ENCODE results near the gene LAMA5.

Gene LAMA5

GRCh38 chr20:62367136-62367632 lies at the start of gene LAMA5:
TSS of gene LAMA5 (minus strand) at chr20:62367312. CDS start at chr20:62367245, 67 bp downstream.
- Histone ChIP-seq H3K79me2 (ENCODE audit: insufficient read depth, low read depth) (no peaks in the 10 kb centered on the region; the same call in 1 of the 2 replicates), H3K4me1 (ENCODE audit: low read depth, poor library complexity, severe bottlenecking) (peaks cover 32% of the 10 kb centered on the region), H4K20me1 (ENCODE audit: insufficient read depth) (no peaks in the 10 kb centered on the region), H3K27me3 (ENCODE audit: insufficient read depth, low read depth) (peaks cover 16% of the 10 kb centered on the region), H3K9ac (peak within 1 kb of the TSS; percentile 58; the same call in 1 of the 2 replicates), H3K4me3 (IDR thresholded peaks at IDR 0.05; ENCODE audit: insufficient read depth, low read depth, low read length) (no peak within 1 kb of the TSS), H3K4me2 (peak within 1 kb of the TSS; percentile 90), H3K27ac (no peak within 1 kb of the TSS), H3K36me3 (ENCODE audit: insufficient read depth) (no peaks in the 10 kb centered on the region), H2AFZ (ENCODE audit: low read depth) (peak within 1 kb of the TSS; percentile 82)
- no peak for TF ChIP-seq CTCF (conservative IDR thresholded peaks at IDR 0.05; ENCODE audit: low read depth, low read length)

GRCh38 chr20:62415354-62416111 lies 48.4 kb upstream of the LAMA5 start:
- no peak overlapping the region for H3K27ac ChIP-seq
- H3K9ac ChIP-seq: no peak overlapping the region
- H3K4me2 ChIP-seq: no peak overlapping the region
- H3K36me3 ChIP-seq (ENCODE audit: insufficient read depth): no peaks in the 10 kb centered on the region
- H3K27me3 ChIP-seq (ENCODE audit: insufficient read depth, low read depth): peaks cover 85% of the 10 kb centered on the region
- TF ChIP-seq CTCF (conservative IDR thresholded peaks at IDR 0.05; ENCODE audit: low read depth, low read length): no peak
- no peaks in the 10 kb centered on the region for H3K4me1 ChIP-seq (ENCODE audit: low read depth, poor library complexity, severe bottlenecking)
- no peak overlapping the region for H3K4me3 ChIP-seq (IDR thresholded peaks at IDR 0.05; ENCODE audit: insufficient read depth, low read depth, low read length)
- H3K79me2 ChIP-seq (ENCODE audit: insufficient read depth, low read depth): no peaks in the 10 kb centered on the region
- H2AFZ ChIP-seq (ENCODE audit: low read depth): no peak overlapping the region
- H4K20me1 ChIP-seq (ENCODE audit: insufficient read depth): no peaks in the 10 kb centered on the region

- no peak overlapping the region for H3K4me2 ChIP-seq
- no peak overlapping the region for H3K27ac ChIP-seq
- no peaks in the 10 kb centered on the region for H3K79me2 ChIP-seq (ENCODE audit: insufficient read depth, low read depth)
- peaks cover 70% of the 10 kb centered on the region for H3K27me3 ChIP-seq (ENCODE audit: insufficient read depth, low read depth)
- H2AFZ ChIP-seq (ENCODE audit: low read depth): no peak overlapping the region
- H3K4me3 ChIP-seq (IDR thresholded peaks at IDR 0.05; ENCODE audit: insufficient read depth, low read depth, low read length): no peak overlapping the region
- H3K36me3 ChIP-seq (ENCODE audit: insufficient read depth): no peaks in the 10 kb centered on the region
- peaks cover 8% of the 10 kb centered on the region for H3K4me1 ChIP-seq (ENCODE audit: low read depth, poor library complexity, severe bottlenecking)
- H3K9ac ChIP-seq: no peak overlapping the region
- H4K20me1 ChIP-seq (ENCODE audit: insufficient read depth): no peaks in the 10 kb centered on the region
- TF ChIP-seq CTCF (conservative IDR thresholded peaks at IDR 0.05; ENCODE audit: low read depth, low read length): no peak
Measured at GRCh38 chr20:62413896-62414481, 46.9 kb upstream of the LAMA5 start.

- Histone ChIP-seq H4K20me1 (ENCODE audit: insufficient read depth) (no peaks in the 10 kb centered on the region), H3K27ac (no peak overlapping the region), H3K4me1 (ENCODE audit: low read depth, poor library complexity, severe bottlenecking) (peaks cover 8% of the 10 kb centered on the region), H3K9ac (no peak overlapping the region), H3K4me3 (IDR thresholded peaks at IDR 0.05; ENCODE audit: insufficient read depth, low read depth, low read length) (no peak overlapping the region), H3K27me3 (ENCODE audit: insufficient read depth, low read depth) (peaks cover 61% of the 10 kb centered on the region), H3K4me2 (no peak overlapping the region), H3K79me2 (ENCODE audit: insufficient read depth, low read depth) (no peaks in the 10 kb centered on the region), H3K36me3 (ENCODE audit: insufficient read depth) (no peaks in the 10 kb centered on the region), H2AFZ (ENCODE audit: low read depth) (no peak overlapping the region)
- TF ChIP-seq CTCF (conservative IDR thresholded peaks at IDR 0.05; ENCODE audit: low read depth, low read length): no peak
Measured at GRCh38 chr20:62413025-62413570, 46.0 kb upstream of the LAMA5 start.
